Nephron (organoid): ENCODE data around the gene TLK1.
"Not testable (repeated sequence)": the region's sequence is repeated elsewhere in the genome, so short reads cannot be mapped to it uniquely, and the experiment has no call there.

ENCODE experiments used
- H3K27ac Mint-ChIP-seq, 3 experiments: 2 replicates each; pipeline ENCODE4 v1.8.0; 2020; ENCODE audit warnings: mixed read lengths in 3 of 3, mild to moderate bottlenecking in 2 of 3, moderate library complexity in 1 of 3
- H3K27me3 Mint-ChIP-seq: 2 replicates; pipeline ENCODE4 v1.8.0; 2021; ENCODE audit warnings: low read depth, mild to moderate bottlenecking, moderate library complexity, mixed read lengths
- H3K36me3 Mint-ChIP-seq: 2 replicates; pipeline ENCODE4 v1.8.0; 2020; ENCODE audit warnings: low read depth, mixed read lengths
- H3K4me1 Mint-ChIP-seq: 2 replicates; pipeline ENCODE4 v1.8.0; 2020; ENCODE audit warnings: mixed read lengths
- H3K4me3 Mint-ChIP-seq, 3 experiments: 2 replicates each; pipeline ENCODE4 v1.8.0; 2020; ENCODE audit warnings: mild to moderate bottlenecking in 3 of 3, mixed read lengths in 3 of 3, moderate library complexity in 2 of 3
- H3K9me3 Mint-ChIP-seq: 2 replicates; pipeline ENCODE4 v1.8.0; 2020; ENCODE audit warnings: mixed read lengths
- TF ChIP-seq, protein P1 (sequence below), 3 experiments: fragments of 200-600 bp; sonication (generic); IDR thresholded peaks; one replicate each; pipeline ENCODE4 v1.5.0; 2021; ENCODE audit warnings: antibody characterized with exemption in 3 of 3; ENCODE audit not compliant: unreplicated experiment in 3 of 3

The TLK1 gene

DNA sequence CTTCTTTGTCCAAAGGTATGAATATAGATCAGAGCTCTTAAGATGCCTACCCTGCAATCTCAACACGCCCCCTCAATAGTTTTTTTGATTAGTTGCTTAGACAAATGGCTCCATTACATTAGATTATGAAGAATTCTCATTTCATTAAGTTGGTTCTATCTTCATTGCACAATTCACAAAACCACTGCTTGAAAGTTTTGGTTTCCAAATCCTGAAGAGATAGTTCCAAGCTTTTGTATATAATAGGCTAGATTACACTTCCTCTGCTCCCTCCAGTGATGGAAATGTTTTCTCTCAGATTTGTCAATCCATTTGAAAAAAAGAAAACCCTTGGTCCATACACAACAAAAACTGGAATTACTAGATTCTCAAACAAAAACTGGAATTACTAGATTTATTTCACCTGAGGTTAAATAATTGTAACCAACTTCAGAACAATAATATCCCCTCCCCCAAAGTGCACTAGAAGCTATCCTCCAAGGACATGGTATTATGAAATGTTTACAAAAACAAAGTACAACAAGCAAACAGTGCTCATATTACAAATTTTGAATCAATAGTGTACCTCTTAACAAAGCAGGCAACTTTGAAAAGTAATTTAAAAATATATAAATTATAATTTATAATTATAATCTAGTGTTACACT, 6.8 kb upstream of the TLK1 start:
- H3K27ac Mint-ChIP-seq = no peak overlapping the region
- TF ChIP-seq, protein P1, sequence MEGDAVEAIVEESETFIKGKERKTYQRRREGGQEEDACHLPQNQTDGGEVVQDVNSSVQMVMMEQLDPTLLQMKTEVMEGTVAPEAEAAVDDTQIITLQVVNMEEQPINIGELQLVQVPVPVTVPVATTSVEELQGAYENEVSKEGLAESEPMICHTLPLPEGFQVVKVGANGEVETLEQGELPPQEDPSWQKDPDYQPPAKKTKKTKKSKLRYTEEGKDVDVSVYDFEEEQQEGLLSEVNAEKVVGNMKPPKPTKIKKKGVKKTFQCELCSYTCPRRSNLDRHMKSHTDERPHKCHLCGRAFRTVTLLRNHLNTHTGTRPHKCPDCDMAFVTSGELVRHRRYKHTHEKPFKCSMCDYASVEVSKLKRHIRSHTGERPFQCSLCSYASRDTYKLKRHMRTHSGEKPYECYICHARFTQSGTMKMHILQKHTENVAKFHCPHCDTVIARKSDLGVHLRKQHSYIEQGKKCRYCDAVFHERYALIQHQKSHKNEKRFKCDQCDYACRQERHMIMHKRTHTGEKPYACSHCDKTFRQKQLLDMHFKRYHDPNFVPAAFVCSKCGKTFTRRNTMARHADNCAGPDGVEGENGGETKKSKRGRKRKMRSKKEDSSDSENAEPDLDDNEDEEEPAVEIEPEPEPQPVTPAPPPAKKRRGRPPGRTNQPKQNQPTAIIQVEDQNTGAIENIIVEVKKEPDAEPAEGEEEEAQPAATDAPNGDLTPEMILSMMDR (IDR thresholded peaks at IDR 0.05; ENCODE audit: unreplicated experiment in 3 of 3) = no peak
- H3K4me3 Mint-ChIP-seq = no peak overlapping the region
- H3K36me3 Mint-ChIP-seq = no peaks in the 10 kb centered on the region
- H3K9me3 Mint-ChIP-seq = no peaks in the 10 kb centered on the region
- no peaks in the 10 kb centered on the region for H3K4me1 Mint-ChIP-seq
- no peaks in the 10 kb centered on the region for H3K27me3 Mint-ChIP-seq

DNA sequence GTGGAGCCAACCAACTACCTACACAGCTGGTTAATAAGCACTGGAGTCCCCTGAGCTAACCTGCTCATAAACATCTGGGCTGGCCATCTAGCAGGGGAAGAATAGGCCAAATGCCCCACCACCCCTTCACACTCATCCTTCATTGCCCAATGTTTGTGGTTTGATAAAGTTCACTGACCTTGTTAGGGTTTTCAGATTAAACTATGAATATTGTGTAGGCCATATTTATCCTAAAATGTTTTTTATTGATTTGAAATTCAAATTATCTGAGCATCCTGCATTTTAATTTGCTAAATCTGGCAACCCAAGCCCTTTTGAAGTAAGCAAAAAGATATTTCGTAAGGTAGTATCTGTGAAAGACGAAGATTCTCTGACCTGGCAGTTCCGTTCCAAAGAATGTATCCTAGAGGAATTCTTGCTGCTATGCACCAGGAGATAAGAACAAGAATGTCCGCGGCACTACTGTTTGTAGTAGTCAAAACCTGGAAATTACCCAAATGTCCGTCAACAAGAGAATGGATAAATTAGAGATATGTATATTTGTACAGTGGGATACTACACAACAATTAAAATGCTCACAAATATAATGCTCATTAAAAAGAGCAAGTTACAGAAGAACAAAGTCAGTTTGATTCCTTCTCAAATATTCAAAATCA, 5.8 kb upstream of the TLK1 start:
- no peaks in the 10 kb centered on the region for H3K27me3 Mint-ChIP-seq
- H3K4me3 Mint-ChIP-seq = no peak overlapping the region
- no peaks in the 10 kb centered on the region for H3K9me3 Mint-ChIP-seq
- H3K27ac Mint-ChIP-seq = no peak overlapping the region
- no peaks in the 10 kb centered on the region for H3K36me3 Mint-ChIP-seq
- TF ChIP-seq, protein P1 (IDR thresholded peaks at IDR 0.05; ENCODE audit: unreplicated experiment in 3 of 3) = no peak
- peaks cover 5% of the 10 kb centered on the region for H3K4me1 Mint-ChIP-seq

DNA sequence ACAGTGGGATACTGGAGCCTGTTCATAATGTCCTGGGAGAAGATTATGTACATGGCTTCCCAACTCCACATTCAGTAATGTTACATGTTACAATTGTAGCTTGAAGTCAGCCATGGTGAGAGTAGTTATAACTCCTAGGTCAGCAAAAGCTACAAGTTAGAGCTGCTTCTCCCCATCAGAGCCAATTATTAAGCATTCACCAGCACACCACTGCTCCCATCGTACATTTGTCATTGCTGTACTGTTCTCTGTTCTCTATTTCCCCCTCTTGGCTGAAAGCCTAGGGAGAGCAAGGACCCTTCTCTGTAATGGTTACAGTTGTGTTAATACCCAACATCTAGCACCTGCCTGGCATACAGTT, 5.3 kb upstream of the TLK1 start:
- no peaks in the 10 kb centered on the region for H3K9me3 Mint-ChIP-seq
- no peak overlapping the region for H3K27ac Mint-ChIP-seq
- H3K4me3 Mint-ChIP-seq = no peak overlapping the region
- TF ChIP-seq, protein P1 (IDR thresholded peaks at IDR 0.05; ENCODE audit: unreplicated experiment in 3 of 3) = no peak
- H3K36me3 Mint-ChIP-seq = no peaks in the 10 kb centered on the region
- H3K4me1 Mint-ChIP-seq = peaks cover 10% of the 10 kb centered on the region
- no peaks in the 10 kb centered on the region for H3K27me3 Mint-ChIP-seq

GRCh38 chr2:171163261-171163660, 2.6 kb upstream of the TLK1 start:
- TF ChIP-seq, protein P1 (IDR thresholded peaks at IDR 0.05; ENCODE audit: unreplicated experiment in 3 of 3) = no peak
- peak overlapping the region; percentile 70 to 91 (median 74) for H3K4me3 Mint-ChIP-seq
- no peaks in the 10 kb centered on the region for H3K36me3 Mint-ChIP-seq
- peak overlapping the region in 1 of 3 experiments; percentile 8 for H3K27ac Mint-ChIP-seq
- no peaks in the 10 kb centered on the region for H3K9me3 Mint-ChIP-seq
- peaks cover 19% of the 10 kb centered on the region for H3K4me1 Mint-ChIP-seq
- H3K27me3 Mint-ChIP-seq = no peaks in the 10 kb centered on the region

GRCh38 chr2:171162522-171163197, 2.0 kb upstream of the TLK1 start:
- H3K4me3 Mint-ChIP-seq = peak overlapping the region; percentile 70 to 91 (median 74)
- peak overlapping the region in 2 of 3 experiments; percentile 70 to 75 for H3K27ac Mint-ChIP-seq
- not testable (repeated sequence) for H3K9me3 Mint-ChIP-seq, H3K36me3 Mint-ChIP-seq, H3K27me3 Mint-ChIP-seq
- H3K4me1 Mint-ChIP-seq = peaks cover 24% of the 10 kb centered on the region

DNA sequence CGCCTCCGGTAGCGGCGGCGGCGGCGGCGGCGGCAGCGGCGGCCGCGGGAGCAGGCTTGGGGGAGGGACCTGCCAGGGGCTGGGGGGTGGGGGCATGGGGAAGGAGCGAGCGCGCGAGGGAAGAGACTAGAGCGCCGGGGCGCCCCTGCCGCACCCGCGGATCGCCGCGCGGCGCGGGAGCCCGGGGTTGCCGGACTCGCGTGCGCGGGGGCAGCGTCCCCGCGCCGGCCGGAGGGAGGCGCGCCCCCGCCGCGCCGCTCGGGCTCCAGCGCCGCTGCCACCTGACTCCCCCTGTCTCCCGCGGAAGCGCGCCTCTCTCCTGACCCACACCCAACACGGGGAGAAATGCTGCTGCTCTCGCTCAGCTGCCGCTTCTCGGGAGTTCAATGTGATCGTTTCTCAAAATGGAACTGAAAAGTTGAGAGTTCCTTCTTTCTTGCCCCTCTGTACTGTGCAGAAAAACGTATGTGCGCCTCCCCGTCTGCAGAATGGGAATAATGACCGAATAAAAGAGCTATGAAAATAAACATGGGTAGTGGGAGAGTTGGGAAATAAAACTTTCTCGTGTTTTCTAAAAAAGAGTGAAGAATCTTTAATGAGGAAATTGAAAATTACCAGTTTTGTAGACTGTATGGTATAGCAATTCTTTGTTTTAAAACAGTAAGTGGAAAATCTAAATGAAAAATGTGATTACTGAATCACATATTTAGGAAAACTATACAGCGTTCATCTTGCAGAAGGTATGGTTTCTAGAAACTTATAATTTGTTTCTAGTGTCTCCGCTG, 455 bp upstream of the TLK1 start:
- H3K4me3 Mint-ChIP-seq = peak overlapping the region; percentile 91 to 94 (median 92)
- H3K9me3 Mint-ChIP-seq = no peaks in the 10 kb centered on the region
- peaks cover 33% of the 10 kb centered on the region for H3K4me1 Mint-ChIP-seq
- H3K27ac Mint-ChIP-seq = peak overlapping the region; percentile 88 to 96 (median 95)
- H3K36me3 Mint-ChIP-seq = no peaks in the 10 kb centered on the region
- no peaks in the 10 kb centered on the region for H3K27me3 Mint-ChIP-seq
- TF ChIP-seq, protein P1 (IDR thresholded peaks at IDR 0.05; ENCODE audit: unreplicated experiment in 3 of 3) = no peak
